GM23338 (cell line): ENCODE data around the gene PKLR. TPM values are rescaled to one million over a fixed set of nuclear protein-coding genes. Genes with fewer than 3 reads are reported as not detected.

Experiments
- ATAC-seq: fragments of 200-7000 bp; cut with Tn5 transposase; 3 replicates; pipeline ENCODE4 v1.9.1; 2020
- DNase-seq: peaks from one replicate; pipeline ENCODE4 v3.0.0-alpha.2; 2015; ENCODE audit warnings: low spot score
- H2AFZ ChIP-seq: fragments of 200-600 bp; sonication (generic); 2 replicates; pipeline ENCODE4 v1.8.0; 2016; ENCODE audit warnings: antibody characterized with exemption, mild to moderate bottlenecking, moderate library complexity
- H3F3A ChIP-seq: fragments of 200-600 bp; sonication (generic); replicated peaks from 2 replicates; pipeline ENCODE4 v1.8.0; 2017; ENCODE audit warnings: antibody characterized with exemption, mixed run types, low read depth
- H3K27ac ChIP-seq: fragments of 200-600 bp; sonication (generic); 2 replicates; pipeline ENCODE4 v1.6.1; 2016; ENCODE audit warnings: low read depth
- H3K27me3 ChIP-seq: fragments of 200-600 bp; sonication (generic); 2 replicates; pipeline ENCODE4 v1.8.0; 2016; ENCODE audit warnings: mild to moderate bottlenecking, mixed run types, moderate library complexity; ENCODE audit not compliant: insufficient read depth
- H3K36me3 ChIP-seq: fragments of 200-600 bp; sonication (generic); 2 replicates; pipeline ENCODE4 v1.8.0; 2016; ENCODE audit warnings: mild to moderate bottlenecking; ENCODE audit not compliant: insufficient read depth
- H3K4me1 ChIP-seq: fragments of 200-600 bp; sonication (generic); 2 replicates; pipeline ENCODE4 v1.8.0; 2016; ENCODE audit warnings: mild to moderate bottlenecking, moderate library complexity; ENCODE audit not compliant: insufficient read depth
- H3K4me2 ChIP-seq: fragments of 200-600 bp; sonication (generic); 2 replicates; pipeline ENCODE4 v1.7.1; 2017; ENCODE audit warnings: mixed run types
- H3K4me3 ChIP-seq: fragments of 200-600 bp; sonication (generic); 2 replicates; pipeline ENCODE4 v1.6.1; 2016; ENCODE audit warnings: mixed run types
- H3K79me2 ChIP-seq: fragments of 200-600 bp; sonication (generic); replicated peaks from 2 replicates; pipeline ENCODE4 v1.8.0; 2017; ENCODE audit warnings: mild to moderate bottlenecking; ENCODE audit not compliant: insufficient read depth
- H3K9me2 ChIP-seq: fragments of 200-600 bp; sonication (generic); 2 replicates; pipeline ENCODE4 v1.8.0; 2017; ENCODE audit not compliant: insufficient read depth
- H4K20me1 ChIP-seq: fragments of 200-600 bp; sonication (generic); replicated peaks from 2 replicates; pipeline ENCODE4 v1.8.0; 2017; ENCODE audit warnings: mild to moderate bottlenecking; ENCODE audit not compliant: insufficient read depth
- H3K27ac Mint-ChIP-seq: 2 replicates; pipeline ENCODE4 v1.8.0; 2020; ENCODE audit warnings: inconsistent platforms, mild to moderate bottlenecking, moderate library complexity, mixed read lengths
- H3K27me3 Mint-ChIP-seq: 3 replicates; pipeline ENCODE4 v1.8.0; 2022; ENCODE audit warnings: low read depth, mild to moderate bottlenecking, moderate library complexity, mixed read lengths, inconsistent platforms; ENCODE audit not compliant: insufficient read depth, poor library complexity
- H3K36me3 Mint-ChIP-seq: 3 replicates; pipeline ENCODE4 v1.8.0; 2021; ENCODE audit warnings: low read depth, mild to moderate bottlenecking, inconsistent platforms, moderate library complexity, mixed read lengths
- H3K4me1 Mint-ChIP-seq: 3 replicates; pipeline ENCODE4 v1.8.0; 2020; ENCODE audit warnings: mild to moderate bottlenecking, inconsistent platforms, mixed read lengths
- H3K4me3 Mint-ChIP-seq: 3 replicates; pipeline ENCODE4 v1.8.0; 2021; ENCODE audit warnings: moderate library complexity, mild to moderate bottlenecking, inconsistent platforms, mixed read lengths
- H3K9me3 Mint-ChIP-seq: 3 replicates; pipeline ENCODE4 v1.8.0; 2020; ENCODE audit warnings: moderate library complexity, mild to moderate bottlenecking, inconsistent platforms, mixed read lengths
- CREB1 ChIP-seq: fragments of 250-450 bp; sonication (Bioruptor Pico); IDR thresholded peaks from 2 replicates; pipeline ENCODE4 v1.5.0; 2020; ENCODE audit warnings: low read depth, mild to moderate bottlenecking, moderate library complexity
- ETS1 ChIP-seq: IDR thresholded peaks from 2 replicates; pipeline ENCODE4 v1.6.1; 2016; ENCODE audit warnings: antibody characterized with exemption
- EZH2 ChIP-seq: fragments of 200-600 bp; sonication (generic); IDR thresholded peaks from one replicate; pipeline ENCODE4 v1.8.0; 2017; ENCODE audit warnings: antibody characterized with exemption, mild to moderate bottlenecking, low read depth; ENCODE audit not compliant: unreplicated experiment
- EZH2phosphoT487 ChIP-seq: fragments of 200-600 bp; sonication (generic); IDR thresholded peaks from one replicate; pipeline ENCODE4 v1.8.1; 2018; ENCODE audit warnings: antibody characterized with exemption; ENCODE audit not compliant: unreplicated experiment
- JUNB ChIP-seq: IDR thresholded peaks from one replicate; pipeline ENCODE4 v1.6.1; 2016; ENCODE audit warnings: antibody characterized with exemption; ENCODE audit not compliant: unreplicated experiment
- NANOG ChIP-seq: IDR thresholded peaks from 2 replicates; pipeline ENCODE4 v1.6.1; 2016; ENCODE audit warnings: antibody characterized with exemption, borderline replicate concordance
- POLR2AphosphoS5 ChIP-seq: IDR thresholded peaks from 2 replicates; pipeline ENCODE4 v1.6.1; 2016; ENCODE audit warnings: antibody characterized with exemption, low read depth
- REST ChIP-seq: IDR thresholded peaks from one replicate; pipeline ENCODE4 v1.6.1; 2018; ENCODE audit warnings: antibody characterized with exemption; ENCODE audit not compliant: unreplicated experiment
- STAT1 ChIP-seq: IDR thresholded peaks from one replicate; pipeline ENCODE4 v1.6.1; 2016; ENCODE audit warnings: antibody characterized with exemption; ENCODE audit not compliant: unreplicated experiment
- ZNF114 ChIP-seq: fragments of 250-450 bp; sonication (Bioruptor Pico); IDR thresholded peaks from 2 replicates; pipeline ENCODE4 v1.5.0; 2020; ENCODE audit warnings: mild to moderate bottlenecking, moderate library complexity
- ZNF331 ChIP-seq: fragments of 250-450 bp; sonication (Bioruptor Pico); IDR thresholded peaks from 2 replicates; pipeline ENCODE4 v1.5.0; 2020; ENCODE audit warnings: low read depth, mild to moderate bottlenecking, moderate library complexity
- ZNF462 ChIP-seq: fragments of 250-450 bp; sonication (Bioruptor Pico); IDR thresholded peaks from 2 replicates; pipeline ENCODE4 v1.5.0; 2020; ENCODE audit warnings: mild to moderate bottlenecking, moderate library complexity
- polyA plus RNA-seq: library from polyadenylated mRNA; unstranded; fragments of >200 nt; fragmentation: Nextera tagmentation; extraction: Ambion mirVana; gene quantifications from 2 replicates; pipeline ENCODE4 v1.2.1, GENCODE V29; 2016
- total RNA-seq: library from RNA; depleted of rRNA; stranded (reverse); fragments of >200 nt; shearing (Covaris generic); gene quantifications from 2 replicates; pipeline ENCODE4 v1.2.3, GENCODE V29; 2014
- TF ChIP-seq, protein P1 (sequence below), 2 experiments: fragments of 200-600 bp in 1 of 2; sonication (generic) in 1 of 2; conservative IDR thresholded peaks; 2 replicates each; pipeline versions ENCODE4 v1.5.1 to v1.6.1; 2016 to 2017; ENCODE audit warnings: antibody characterized with exemption in 2 of 2, low read depth in 2 of 2, mild to moderate bottlenecking in 2 of 2, moderate library complexity in 1 of 2

PKLR gene
- total and polyA plus RNA-seq, 2 experiments from 2014 or later: 2.0 to 3.7 TPM

DNA sequence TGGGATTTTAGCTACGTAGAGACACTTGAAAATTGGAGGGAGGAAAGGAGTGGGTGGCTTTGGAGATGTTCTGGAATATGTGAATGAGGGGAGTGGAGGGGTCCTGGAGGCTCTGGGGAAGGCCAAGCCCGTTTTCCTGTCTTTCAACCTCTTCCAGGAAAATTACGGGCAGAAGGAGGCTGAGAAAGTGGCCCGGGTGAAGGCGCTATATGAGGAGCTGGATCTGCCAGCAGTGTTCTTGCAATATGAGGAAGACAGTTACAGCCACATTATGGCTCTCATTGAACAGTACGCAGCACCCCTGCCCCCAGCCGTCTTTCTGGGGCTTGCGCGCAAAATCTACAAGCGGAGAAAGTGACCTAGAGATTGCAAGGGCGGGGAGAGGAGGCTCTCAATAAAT lies 19.0 kb upstream of the PKLR start:
- Histone ChIP-seq H3K9me2 (no peaks in the 10 kb centered on the region), H3K79me2 (no peaks in the 10 kb centered on the region), H3K4me2 (peak overlapping the region; percentile 99), H3K36me3 (peaks cover 22% of the 10 kb centered on the region), H3K4me3 (peak overlapping the region; percentile 99), H2AFZ (no peak overlapping the region), H3K4me1 (peaks cover 23% of the 10 kb centered on the region), H4K20me1 (peaks cover 21% of the 10 kb centered on the region), H3K27me3 (peaks cover 7% of the 10 kb centered on the region), H3K27ac (peak overlapping the region; percentile 46), H3F3A (peaks cover 58% of the 10 kb centered on the region)
- Mint-ChIP-seq H3K27me3 (peaks cover 24% of the 10 kb centered on the region), H3K36me3 (peaks cover 28% of the 10 kb centered on the region), H3K9me3 (no peaks in the 10 kb centered on the region), H3K4me1 (peaks cover 32% of the 10 kb centered on the region), H3K27ac (peak overlapping the region; percentile 75; the same call in 1 of the 2 replicates), H3K4me3 (peak overlapping the region; percentile 81)
- TF ChIP-seq ZNF462 (CRISPR knock-in tag) (no peak), REST (no peak), ETS1 (no peak), POLR2AphosphoS5 (no peak), ZNF331 (CRISPR knock-in tag) (no peak), STAT1 (no peak), ZNF114 (CRISPR knock-in tag) (no peak), EZH2phosphoT487 (no peak), NANOG (no peak), JUNB (no peak), EZH2 (no peak), CREB1 (no peak)
- TF ChIP-seq, protein P1, sequence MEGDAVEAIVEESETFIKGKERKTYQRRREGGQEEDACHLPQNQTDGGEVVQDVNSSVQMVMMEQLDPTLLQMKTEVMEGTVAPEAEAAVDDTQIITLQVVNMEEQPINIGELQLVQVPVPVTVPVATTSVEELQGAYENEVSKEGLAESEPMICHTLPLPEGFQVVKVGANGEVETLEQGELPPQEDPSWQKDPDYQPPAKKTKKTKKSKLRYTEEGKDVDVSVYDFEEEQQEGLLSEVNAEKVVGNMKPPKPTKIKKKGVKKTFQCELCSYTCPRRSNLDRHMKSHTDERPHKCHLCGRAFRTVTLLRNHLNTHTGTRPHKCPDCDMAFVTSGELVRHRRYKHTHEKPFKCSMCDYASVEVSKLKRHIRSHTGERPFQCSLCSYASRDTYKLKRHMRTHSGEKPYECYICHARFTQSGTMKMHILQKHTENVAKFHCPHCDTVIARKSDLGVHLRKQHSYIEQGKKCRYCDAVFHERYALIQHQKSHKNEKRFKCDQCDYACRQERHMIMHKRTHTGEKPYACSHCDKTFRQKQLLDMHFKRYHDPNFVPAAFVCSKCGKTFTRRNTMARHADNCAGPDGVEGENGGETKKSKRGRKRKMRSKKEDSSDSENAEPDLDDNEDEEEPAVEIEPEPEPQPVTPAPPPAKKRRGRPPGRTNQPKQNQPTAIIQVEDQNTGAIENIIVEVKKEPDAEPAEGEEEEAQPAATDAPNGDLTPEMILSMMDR (conservative IDR thresholded peaks at IDR 0.05; ENCODE audit: low read depth in 2 of 2): no peak
- no peak for ATAC-seq
- DNase-seq: no peak
